OCI-LY3 (cell line): Measurements from ENCODE around the gene TPGS1.

Experiments used
- H2AFZ ChIP-seq: fragments of 200-600, 300-600 bp; shearing (Covaris generic); 2 replicates; pipeline ENCODE4 v1.6.0; 2014; ENCODE audit warnings: antibody characterized with exemption, low read depth, low read length
- H3K27ac ChIP-seq: fragments of 200-600, 300-600 bp; sonication (generic); 2 replicates; pipeline ENCODE4 v1.5.1; 2014; ENCODE audit warnings: mild to moderate bottlenecking, low read length, moderate library complexity, mixed read lengths
- H3K27me3 ChIP-seq: fragments of 200-600, 300-600 bp; sonication (generic); 2 replicates; pipeline ENCODE4 v1.6.1; 2014; ENCODE audit warnings: low read depth, low read length, mixed read lengths
- H3K36me3 ChIP-seq: fragments of 200-600, 300-600 bp; sonication (generic); replicated peaks from 2 replicates; pipeline ENCODE3; 2014; ENCODE audit warnings: low read depth, low read length, mixed read lengths
- H3K4me1 ChIP-seq: fragments of 300-600, 200-600 bp; sonication (generic); 2 replicates; pipeline ENCODE4 v1.6.1; 2014; ENCODE audit warnings: low read length, mixed read lengths
- H3K4me2 ChIP-seq: fragments of 200-600, 300-600 bp; sonication (generic); 2 replicates; pipeline ENCODE4 v1.6.1; 2014; ENCODE audit warnings: low read length, mixed read lengths
- H3K4me3 ChIP-seq: fragments of 300-600, 200-600 bp; sonication (generic); 2 replicates; pipeline ENCODE4 v1.5.1; 2014; ENCODE audit warnings: antibody characterized with exemption, mild to moderate bottlenecking, low read length, moderate library complexity
- H3K79me2 ChIP-seq: fragments of 300-600, 200-600 bp; shearing (Covaris generic); 2 replicates; pipeline ENCODE4 v1.6.1; 2014; ENCODE audit warnings: mild to moderate bottlenecking, low read length, mixed read lengths
- H3K9ac ChIP-seq: fragments of 300-600, 200-600 bp; shearing (Covaris generic); 2 replicates; pipeline ENCODE4 v1.6.0; 2014; ENCODE audit warnings: mild to moderate bottlenecking, low read length, moderate library complexity
- H3K9me3 ChIP-seq: fragments of 200-600, 300-600 bp; shearing (Covaris generic); 2 replicates; pipeline ENCODE4 v1.6.1; 2014; ENCODE audit warnings: low read length, mixed read lengths; ENCODE audit not compliant: insufficient read depth
- H4K20me1 ChIP-seq: fragments of 200-600, 300-600 bp; sonication (generic); 2 replicates; pipeline ENCODE4 v1.6.1; 2016; ENCODE audit warnings: low read length, mixed read lengths; ENCODE audit not compliant: insufficient read depth
- CTCF ChIP-seq: fragments of 200-600, 300-600 bp; sonication (generic); IDR thresholded peaks from 2 replicates; pipeline ENCODE4 v1.5.1; 2014; ENCODE audit warnings: antibody characterized with exemption, low read length, low read depth
- EZH2phosphoT487 ChIP-seq: fragments of 200-600 bp; shearing (Covaris generic); IDR thresholded peaks from 2 replicates; pipeline ENCODE4 v1.6.1; 2018; ENCODE audit warnings: antibody characterized with exemption, mixed run types, low read depth

TPGS1 gene

DNA sequence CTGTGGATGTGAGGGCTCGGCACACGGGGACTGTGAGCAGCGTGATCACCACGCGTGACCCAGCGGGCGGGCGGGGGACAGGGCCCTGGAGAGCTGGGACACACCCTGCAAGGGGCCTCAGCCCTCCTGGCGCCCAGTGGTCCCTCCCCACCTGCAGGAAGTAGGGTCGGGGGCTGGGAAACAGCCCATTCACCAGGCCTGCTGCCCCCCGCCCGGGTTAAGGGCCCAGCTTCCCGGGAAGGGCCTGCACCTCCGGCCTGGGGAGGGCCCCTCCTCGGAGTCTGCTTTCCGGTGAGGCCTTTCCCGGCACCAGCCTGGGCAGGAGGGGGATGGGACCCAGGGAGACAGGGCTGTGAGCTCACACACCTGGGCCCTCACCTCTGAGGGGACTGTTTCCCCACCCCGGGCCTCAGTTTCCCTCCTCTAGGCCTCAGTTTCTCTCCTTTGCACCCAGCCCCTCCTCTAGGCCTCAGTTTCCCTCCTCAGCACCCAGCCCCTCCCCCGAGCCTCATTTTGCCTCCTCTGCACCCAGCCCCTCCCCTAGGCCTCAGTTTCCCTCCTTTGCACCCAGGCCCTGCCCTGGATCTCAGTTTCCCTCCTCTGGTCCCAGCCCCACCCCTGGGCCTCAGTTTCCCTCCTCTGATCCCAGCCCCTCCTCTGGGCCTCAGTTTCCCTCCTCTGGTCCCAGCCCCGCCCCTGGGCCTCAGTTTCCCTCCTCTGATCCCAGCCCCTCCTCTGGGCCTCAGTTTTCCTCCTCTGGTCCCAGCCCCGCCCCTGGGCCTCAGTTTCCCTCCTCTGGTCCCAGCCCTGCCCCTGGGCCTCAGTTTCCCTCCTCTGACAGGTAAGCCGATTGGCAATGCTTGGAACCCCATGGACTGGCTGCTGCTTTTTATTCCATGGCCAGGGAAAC, 12.9 kb upstream of the TPGS1 start:
- H3K27me3 ChIP-seq: no peaks in the 10 kb centered on the region
- no peak overlapping the region for H3K27ac ChIP-seq
- no peak overlapping the region for H3K4me2 ChIP-seq
- H3K4me3 ChIP-seq: no peak overlapping the region
- no peaks in the 10 kb centered on the region for H4K20me1 ChIP-seq
- H3K79me2 ChIP-seq: no peaks in the 10 kb centered on the region
- H3K4me1 ChIP-seq: peaks cover 7% of the 10 kb centered on the region
- H3K9me3 ChIP-seq: no peaks in the 10 kb centered on the region
- H3K36me3 ChIP-seq: no peaks in the 10 kb centered on the region
- no peak overlapping the region for H2AFZ ChIP-seq
- H3K9ac ChIP-seq: no peak overlapping the region
- TF ChIP-seq EZH2phosphoT487 (no peak), CTCF (no peak)

DNA sequence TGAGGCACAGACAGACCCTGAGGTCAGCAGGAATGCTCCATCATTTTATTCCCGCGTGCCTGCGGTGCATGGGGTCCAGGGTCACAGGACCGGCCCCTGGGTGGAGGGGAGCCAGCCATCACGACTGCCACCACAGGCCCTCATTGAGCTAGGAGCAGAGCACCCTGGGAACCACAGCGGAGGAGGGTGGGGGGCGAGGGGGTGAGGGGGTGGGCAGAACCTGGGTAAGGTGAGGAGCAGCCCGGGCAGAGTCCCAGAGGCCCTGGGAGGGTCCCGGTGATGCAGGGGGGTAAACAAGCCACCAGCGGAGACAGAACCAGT, 12.3 kb upstream of the TPGS1 start:
- Histone ChIP-seq H3K4me1 (0 out of 2 replicates have a peak, but pooled peaks cover under 1% of the 10 kb centered on the region), H3K9me3 (no peaks in the 10 kb centered on the region), H3K4me3 (no peak overlapping the region), H3K9ac (no peak overlapping the region), H3K79me2 (no peaks in the 10 kb centered on the region), H3K4me2 (no peak overlapping the region), H3K27ac (no peak overlapping the region), H3K36me3 (no peaks in the 10 kb centered on the region), H2AFZ (no peak overlapping the region), H4K20me1 (no peaks in the 10 kb centered on the region), H3K27me3 (no peaks in the 10 kb centered on the region)
- TF ChIP-seq EZH2phosphoT487: no peak
- no peak for TF ChIP-seq CTCF

DNA sequence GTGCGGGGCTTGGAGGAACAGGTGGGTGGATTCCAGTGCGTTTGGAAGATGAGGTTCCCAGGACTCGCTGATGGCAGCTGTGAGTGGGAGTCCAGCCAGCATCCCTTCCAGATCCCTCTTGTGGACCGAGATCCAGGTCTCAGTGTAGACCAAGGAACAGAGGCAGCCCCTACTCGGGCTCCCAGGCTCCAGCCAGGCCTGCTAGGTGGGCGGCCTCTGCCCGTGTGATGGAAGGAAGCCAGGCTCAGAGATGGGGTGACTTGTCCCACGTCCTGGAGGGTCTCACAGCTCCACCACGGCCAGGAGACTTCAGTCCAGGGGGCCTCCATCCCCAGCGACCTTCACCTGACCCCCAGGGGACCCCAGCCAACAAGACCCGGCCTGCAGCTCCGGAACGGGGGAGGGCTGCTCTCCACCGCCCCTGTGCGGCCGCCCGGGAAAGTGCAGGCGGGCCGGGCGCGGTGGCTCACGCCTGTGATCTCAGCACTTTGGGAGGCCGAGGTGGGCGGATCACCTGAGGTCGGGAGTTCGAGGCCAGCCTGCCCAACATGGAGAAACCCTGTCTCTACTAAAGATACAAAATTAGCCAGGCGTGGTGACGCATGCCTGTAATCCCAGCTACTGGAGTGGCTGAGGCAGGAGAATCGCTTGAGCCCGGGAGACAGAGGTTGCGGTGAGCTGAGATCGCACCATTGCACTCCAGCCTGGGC, 11.7 kb upstream of the TPGS1 start:
- TF ChIP-seq CTCF: 0 out of 2 replicates have a peak, but pooled peaks have one; percentile 8
- no peak for TF ChIP-seq EZH2phosphoT487
- Histone ChIP-seq H3K27ac (no peak overlapping the region), H3K9me3 (no peaks in the 10 kb centered on the region), H2AFZ (no peak overlapping the region), H3K4me2 (no peak overlapping the region), H3K79me2 (no peaks in the 10 kb centered on the region), H3K9ac (no peak overlapping the region), H3K27me3 (no peaks in the 10 kb centered on the region), H4K20me1 (no peaks in the 10 kb centered on the region), H3K4me1 (no peaks in the 10 kb centered on the region), H3K4me3 (no peak overlapping the region), H3K36me3 (no peaks in the 10 kb centered on the region)

GRCh38 chr19:496112-496665, 11.1 kb upstream of the TPGS1 start, which contains the start of gene MADCAM1:
Gene MADCAM1 (plus strand): TSS chr19:496486. CDS start chr19:496500, 14 bp downstream.
- Histone ChIP-seq H3K27me3 (no peaks in the 10 kb centered on the region), H3K4me1 (no peaks in the 10 kb centered on the region), H2AFZ (no peak within 1 kb of the TSS), H3K4me2 (no peak within 1 kb of the TSS), H3K36me3 (no peaks in the 10 kb centered on the region), H3K79me2 (no peaks in the 10 kb centered on the region), H4K20me1 (no peaks in the 10 kb centered on the region), H3K4me3 (no peak within 1 kb of the TSS), H3K9me3 (no peaks in the 10 kb centered on the region), H3K9ac (no peak within 1 kb of the TSS), H3K27ac (no peak within 1 kb of the TSS)
- TF ChIP-seq EZH2phosphoT487: no peak
- TF ChIP-seq CTCF: no peak
